Activated CD4-positive, alpha-beta T cell treated with anti-CD3 and anti-CD28 coated beads for 1 hour (primary cell): Measurements from ENCODE around the gene DDX1.

Source experiments
- DNase-seq: peaks from one replicate; pipeline ENCODE4 v3.0.0-alpha.2; 2020

The DDX1 gene

GRCh38 chr2:15563227-15564100 is 28.2 kb upstream of the DDX1 start:
- no peak for DNase-seq

DNA sequence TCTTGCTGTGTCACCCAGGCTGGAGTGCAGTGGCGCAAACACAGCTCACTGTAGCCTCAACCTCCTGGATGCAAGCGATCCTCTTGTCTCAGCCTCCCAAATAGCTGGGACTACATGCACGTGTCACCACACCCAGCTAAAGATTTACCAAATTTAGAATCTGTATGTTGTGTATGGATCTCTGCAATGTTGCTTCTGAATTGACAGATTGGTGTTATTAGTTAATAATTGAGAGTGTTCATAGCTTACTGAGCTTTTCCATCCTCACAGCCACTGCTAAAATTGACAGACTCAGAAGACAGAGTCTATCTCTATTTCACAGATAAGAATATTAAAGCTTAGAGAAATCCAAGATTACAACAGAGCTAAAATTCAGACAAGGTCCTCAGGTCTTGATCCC is 26.3 kb upstream of the DDX1 start:
- no peak for DNase-seq

DNA sequence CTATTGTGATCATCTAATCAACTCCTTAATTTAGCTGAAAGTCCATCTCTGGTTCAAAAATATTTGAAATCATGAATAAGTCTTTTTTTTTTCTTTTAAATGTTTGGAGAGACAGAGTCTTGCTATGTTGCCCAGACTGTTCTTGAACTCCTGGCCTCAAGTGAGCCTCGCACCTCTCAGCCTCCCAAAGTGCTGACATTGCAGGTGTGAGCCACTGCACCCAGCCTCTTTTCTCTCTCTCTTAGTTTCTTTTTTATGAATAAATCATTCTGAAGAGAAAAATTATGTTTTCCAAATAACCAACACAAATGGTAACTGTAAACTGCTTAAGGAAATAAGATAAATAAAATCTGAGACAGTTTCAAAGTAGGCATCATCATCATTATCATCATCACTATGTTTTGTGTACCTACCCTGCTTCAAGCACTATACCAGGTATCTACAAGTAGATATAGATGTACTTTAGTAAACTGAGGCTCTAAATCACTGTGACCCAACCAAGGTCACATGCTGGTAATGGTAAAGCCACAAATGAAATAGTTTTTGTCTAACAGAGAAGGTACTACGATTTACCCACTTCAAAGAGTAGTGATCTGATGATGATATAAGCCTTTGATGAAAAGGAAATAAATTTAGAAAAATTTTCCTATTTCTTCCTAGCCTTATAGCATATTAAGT is 25.5 kb upstream of the DDX1 start:
- no peak for DNase-seq

DNA sequence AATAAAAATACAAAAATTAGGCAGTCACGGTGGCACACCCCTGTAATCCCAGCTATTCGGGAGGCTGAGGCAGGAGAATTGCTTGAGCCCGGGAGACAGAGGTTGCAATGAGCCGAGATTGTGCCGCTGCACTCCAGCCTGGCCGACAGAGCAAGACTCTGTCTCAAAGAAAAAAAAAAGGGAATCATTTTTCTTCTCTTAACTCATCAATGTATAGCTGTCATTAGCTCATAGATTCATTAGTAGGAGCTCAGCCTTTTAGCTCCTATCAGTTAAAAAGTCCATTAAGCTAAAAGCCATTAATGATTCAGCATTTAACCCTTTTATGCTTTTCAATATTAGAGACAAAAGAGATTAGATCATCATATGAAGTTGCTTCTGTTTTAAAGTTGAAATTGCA is 24.8 kb upstream of the DDX1 start:
- no peak for DNase-seq

DNA sequence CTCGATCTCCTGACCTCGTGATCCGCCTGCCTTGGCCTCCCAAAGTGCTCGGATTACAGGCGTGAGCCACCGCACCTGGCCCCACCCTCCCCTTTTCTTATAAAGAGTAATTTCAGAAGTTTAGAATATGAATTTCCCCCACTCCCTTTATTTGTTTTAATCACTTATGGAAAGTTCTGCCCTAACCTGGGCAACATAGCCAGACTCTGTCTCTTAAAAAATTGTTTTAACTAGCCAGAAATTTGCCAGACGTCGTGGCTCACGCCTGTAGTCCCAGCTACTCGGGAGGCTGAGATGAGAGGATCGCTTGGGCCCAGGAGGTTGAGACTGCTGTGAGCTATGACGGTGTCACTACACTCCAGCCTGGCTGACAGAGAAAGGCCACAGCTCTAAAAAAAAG is 22.8 kb upstream of the DDX1 start:
- no peak for DNase-seq

- no peak for DNase-seq
Measured at GRCh38 chr2:15570104-15570503, 21.6 kb upstream of the DDX1 start.

DNA sequence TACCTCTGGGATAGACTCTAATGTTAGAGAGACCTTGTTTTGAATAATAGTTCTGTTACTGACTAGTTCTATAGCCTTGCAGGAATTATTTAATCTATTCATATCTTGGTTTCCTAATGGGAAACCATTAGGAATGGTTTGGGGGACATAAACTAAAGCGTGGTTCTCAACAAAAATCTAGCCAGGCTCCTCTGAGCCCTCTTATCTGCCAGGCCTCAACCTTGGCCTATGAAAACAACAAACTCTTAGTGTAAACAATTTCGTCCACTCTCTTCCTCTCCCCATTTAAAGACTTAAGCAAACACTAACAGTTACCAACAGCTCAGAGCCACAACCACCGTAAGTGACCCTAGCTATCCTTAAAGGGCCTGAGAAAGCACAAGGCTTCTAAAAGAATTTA is 19.9 kb upstream of the DDX1 start:
- no peak for DNase-seq

- peak; percentile 73 for DNase-seq
Measured at GRCh38 chr2:15577071-15577735, 14.5 kb upstream of the DDX1 start.

- DNase-seq: no peak
Measured at GRCh38 chr2:15579641-15580040, 12.0 kb upstream of the DDX1 start.

GRCh38 chr2:15580451-15580850 is 11.2 kb upstream of the DDX1 start:
- no peak for DNase-seq

- no peak for DNase-seq
Measured at GRCh38 chr2:15582710-15583357, 8.8 kb upstream of the DDX1 start.

GRCh38 chr2:15583826-15584225 is 7.8 kb upstream of the DDX1 start:
- DNase-seq: no peak

DNA sequence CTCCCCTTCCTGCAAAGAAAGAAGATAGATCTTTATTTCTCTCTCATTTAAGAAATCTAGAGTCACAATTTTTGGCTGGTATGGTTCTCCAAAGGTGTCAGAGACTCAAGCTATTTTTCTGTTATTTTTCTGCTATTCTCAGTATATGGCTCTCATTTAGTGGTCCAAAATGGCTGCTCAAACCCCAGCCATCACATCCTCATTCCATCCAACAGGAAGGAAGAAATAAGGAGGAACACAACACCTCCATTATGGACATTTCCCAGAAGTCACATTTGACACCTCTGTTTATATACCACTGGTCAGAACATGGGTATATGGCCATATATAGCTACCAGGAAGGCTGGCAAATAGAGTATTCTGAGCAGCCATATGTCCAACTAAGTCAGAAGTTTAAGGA is 7.4 kb upstream of the DDX1 start:
- no peak for DNase-seq

DNA sequence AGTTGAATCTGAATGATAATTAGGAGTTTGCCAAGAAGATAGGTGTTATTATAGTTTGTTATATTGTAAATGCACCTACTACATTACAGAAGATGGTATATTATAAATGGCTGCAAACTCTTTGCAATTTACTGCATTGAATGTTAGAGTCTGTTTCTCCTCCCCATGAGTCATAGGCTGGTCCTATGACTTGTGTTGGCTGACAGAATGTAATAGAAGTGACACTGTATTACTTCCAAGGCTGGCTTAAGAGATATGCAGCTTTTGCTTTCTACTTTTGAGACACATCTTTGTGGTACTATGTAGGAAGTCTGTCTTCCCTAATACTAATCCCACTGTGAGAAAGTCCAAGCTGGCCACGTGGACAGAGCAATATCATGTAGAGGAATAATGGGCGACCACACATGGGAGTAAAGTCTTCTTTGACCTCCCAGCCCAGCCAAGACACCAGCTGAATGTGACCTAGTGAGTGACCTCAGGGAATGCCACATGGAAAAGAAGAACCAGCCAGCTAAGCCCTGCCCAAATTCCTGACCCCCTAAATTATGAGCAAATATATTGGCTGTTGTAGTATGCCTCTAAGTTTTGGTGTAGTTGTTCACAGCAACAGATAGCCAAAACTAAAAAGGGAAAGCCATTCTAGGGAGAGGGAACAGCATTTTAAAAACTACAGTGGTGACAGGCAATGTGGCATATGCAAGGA is 6.8 kb upstream of the DDX1 start:
- no peak for DNase-seq

DNA sequence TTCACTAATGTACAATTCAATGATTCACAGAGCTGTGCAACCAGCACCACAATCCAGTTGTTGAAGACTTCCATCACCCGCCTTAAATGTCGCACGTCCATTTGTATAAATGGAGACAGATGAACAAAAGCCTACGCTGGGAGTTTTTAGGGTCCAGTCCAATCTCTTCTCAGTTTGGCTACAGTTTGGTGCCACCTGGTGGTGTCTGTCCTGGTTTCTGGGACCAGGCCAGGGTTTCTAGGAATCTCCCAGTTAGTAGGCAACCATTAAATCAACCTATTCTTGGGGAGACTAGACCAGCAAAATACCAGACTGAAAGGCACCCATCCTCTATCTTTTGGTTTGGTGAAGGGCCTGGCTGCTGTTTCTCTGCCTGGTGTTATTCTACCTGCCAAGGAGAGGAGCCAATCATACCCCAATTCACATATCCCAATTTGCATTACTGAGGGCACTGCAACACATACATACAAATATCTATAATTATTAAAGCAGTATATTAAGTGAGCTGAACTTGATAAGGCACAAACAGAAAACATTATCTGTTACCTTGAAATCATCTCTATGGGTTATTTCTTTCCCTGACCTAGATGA is 3.2 kb upstream of the DDX1 start:
- no peak for DNase-seq

- DNase-seq: no peak
Measured at GRCh38 chr2:15591373-15591691, 336 bp upstream of the DDX1 start.

- no peak for DNase-seq
Measured at GRCh38 chr2:15593327-15593705, 1.6 kb downstream of the DDX1 start.

GRCh38 chr2:15594291-15595256 is 2.9 kb downstream of the DDX1 start:
- no peak for DNase-seq

DNA sequence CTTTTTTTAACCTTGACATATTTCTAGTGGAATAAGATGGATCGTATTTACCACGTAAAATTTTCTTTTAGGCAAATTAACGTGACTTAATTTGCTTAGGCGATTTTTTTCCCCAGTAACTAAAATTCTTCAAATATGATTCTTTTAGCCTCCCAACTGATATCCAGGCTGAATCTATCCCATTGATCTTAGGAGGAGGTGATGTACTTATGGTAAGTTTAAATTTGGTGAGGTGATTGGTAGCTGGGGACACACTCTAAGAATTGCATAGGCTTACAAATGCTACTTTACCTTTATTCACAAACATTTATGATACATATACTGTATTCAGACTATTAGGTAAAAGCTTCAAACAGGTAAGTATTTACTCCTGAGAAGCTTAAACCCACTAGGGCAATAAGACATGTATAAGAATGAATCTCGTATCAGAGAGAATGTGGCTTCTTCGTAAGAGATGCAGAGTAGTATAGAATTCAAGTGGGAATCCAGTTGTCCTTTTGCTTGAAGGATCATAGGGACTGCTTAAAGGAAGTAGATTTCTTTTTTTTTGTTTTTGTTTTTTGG is 3.8 kb downstream of the DDX1 start:
- no peak for DNase-seq

GRCh38 chr2:15595936-15596335 is 4.3 kb downstream of the DDX1 start:
- no peak for DNase-seq

GRCh38 chr2:15596350-15596749 is 4.7 kb downstream of the DDX1 start:
- DNase-seq: no peak
